HepG2 (cell line): ENCODE results near the gene NUTF2. TPM values are rescaled to one million over a fixed set of nuclear protein-coding genes. Genes with fewer than 3 reads are reported as not detected.
A peak's percentile ranks its signal among the peaks of the same experiment; 100 is the strongest.

Experiments used
- ATF5 ChIP-seq: sonication (generic); formaldehyde crosslinking; IDR thresholded peaks from 2 replicates; pipeline ENCODE4 v1.4.0; 2020; ENCODE audit warnings: mild to moderate bottlenecking, low read depth, missing genetic modification reagents
- DMAP1 ChIP-seq: IDR thresholded peaks from 2 replicates; pipeline ENCODE4 v1.6.1; 2016
- ELF1 ChIP-seq: sonication (generic); formaldehyde crosslinking; IDR thresholded peaks from 2 replicates; pipeline ENCODE4 v1.4.0; 2020; ENCODE audit warnings: missing genetic modification reagents
- FOXA3 ChIP-seq: IDR thresholded peaks from 2 replicates; pipeline ENCODE4 v1.6.1; 2016; ENCODE audit warnings: missing genetic modification reagents, missing compliant biosample characterization
- GATAD2A ChIP-seq: IDR thresholded peaks from 2 replicates; pipeline ENCODE4 v1.6.1; 2016
- GPN1 ChIP-seq: sonication (generic); formaldehyde crosslinking; IDR thresholded peaks from 2 replicates; pipeline ENCODE4 v1.5.1; 2020; ENCODE audit warnings: missing genetic modification reagents, borderline replicate concordance
- GTF3A ChIP-seq: sonication (generic); formaldehyde crosslinking; conservative IDR thresholded peaks from 2 replicates; pipeline ENCODE4 v1.4.0; 2020; ENCODE audit warnings: mild to moderate bottlenecking, missing genetic modification reagents
- IRX3 ChIP-seq: sonication (generic); formaldehyde crosslinking; IDR thresholded peaks from 2 replicates; pipeline ENCODE4 v1.8.1; 2023; ENCODE audit warnings: mild to moderate bottlenecking, low read depth, missing genetic modification reagents, borderline replicate concordance
- KLF13 ChIP-seq: sonication (generic); formaldehyde crosslinking; IDR thresholded peaks from 2 replicates; pipeline ENCODE4 v1.4.0; 2020; ENCODE audit warnings: mild to moderate bottlenecking, missing genetic modification reagents
- KLF6 ChIP-seq: IDR thresholded peaks from 2 replicates; pipeline ENCODE4 v1.8.0; 2016; ENCODE audit warnings: missing biosample characterization, missing genetic modification reagents
- NCOR1 ChIP-seq: fragments of 200-600 bp; sonication (generic); IDR thresholded peaks from 2 replicates; pipeline ENCODE4 v1.7.0; 2017; ENCODE audit warnings: antibody characterized with exemption, low read length, borderline replicate concordance
- NFATC3 ChIP-seq: sonication (generic); formaldehyde crosslinking; IDR thresholded peaks from 2 replicates; pipeline ENCODE4 v1.5.1; 2020; ENCODE audit warnings: mild to moderate bottlenecking, missing genetic modification reagents
- NR0B2 ChIP-seq: sonication (generic); formaldehyde crosslinking; IDR thresholded peaks from 2 replicates; pipeline ENCODE4 v1.4.0; 2020; ENCODE audit warnings: mild to moderate bottlenecking, missing genetic modification reagents
- PLRG1 ChIP-seq: fragments of 450-650 bp; conservative IDR thresholded peaks from 2 replicates; pipeline ENCODE4 v1.6.1; 2016
- SOX6 ChIP-seq, 2 experiments: fragments of 450-650 bp in 1 of 2; sonication (generic) in 1 of 2; formaldehyde crosslinking in 1 of 2; IDR thresholded peaks; 2 replicates each; pipeline versions ENCODE4 v1.4.0 to v1.6.1; 2017 to 2020; ENCODE audit warnings: antibody characterized with exemption in 1 of 2, mild to moderate bottlenecking in 1 of 2, missing genetic modification reagents in 1 of 2
- XRCC5 ChIP-seq: fragments of 200-400 bp; formaldehyde crosslinking; optimal IDR thresholded peaks from 2 replicates; pipeline ENCODE3; 2017; ENCODE audit warnings: mild to moderate bottlenecking, low read length
- ZBTB10 ChIP-seq: sonication (generic); formaldehyde crosslinking; IDR thresholded peaks from 2 replicates; pipeline ENCODE4 v1.4.0; 2020; ENCODE audit warnings: missing genetic modification reagents, borderline replicate concordance
- ZBTB26 ChIP-seq: IDR thresholded peaks from 2 replicates; pipeline ENCODE4 v1.6.1; 2016; ENCODE audit warnings: missing compliant biosample characterization, missing genetic modification reagents, borderline replicate concordance
- ZNF577 ChIP-seq: sonication (generic); formaldehyde crosslinking; IDR thresholded peaks from 2 replicates; pipeline ENCODE4 v1.4.0; 2020; ENCODE audit warnings: mild to moderate bottlenecking, low read depth, missing genetic modification reagents, borderline replicate concordance
- ZNF780A ChIP-seq: sonication (generic); formaldehyde crosslinking; IDR thresholded peaks from 2 replicates; pipeline ENCODE4 v1.8.0; 2022; ENCODE audit warnings: mild to moderate bottlenecking, missing genetic modification reagents, moderate library complexity
- ZSCAN29 ChIP-seq: sonication (generic); formaldehyde crosslinking; conservative IDR thresholded peaks from 2 replicates; pipeline ENCODE4 v1.4.0; 2020; ENCODE audit warnings: mild to moderate bottlenecking, missing genetic modification reagents
- polyA plus RNA-seq, 8 experiments: library from polyadenylated mRNA; depleted of rRNA in 3 of 8; stranded (reverse) in 7 of 8; unstranded in 1 of 8; fragments of >200 nt; fragmentation: Illumina TruSeq in 4 of 8; extraction: Trizol in 4 of 8; gene quantifications; 2 replicates each; pipeline versions ENCODE4 v1.2.1 to v1.2.3, GENCODE V29; 2011 to 2016; ENCODE audit warnings: low read depth in 4 of 8, missing spikeins in 1 of 8, mixed read lengths in 1 of 8; ENCODE audit not compliant: insufficient read depth in 1 of 8
- total RNA-seq, 5 experiments: library from RNA; depleted of rRNA; stranded (reverse); fragments of >200 nt; fragmentation: Illumina TruSeq; extraction: Trizol; gene quantifications; 2 replicates each; pipeline ENCODE4 v1.2.3, GENCODE V29; 2016; ENCODE audit warnings: low read depth in 1 of 5

NUTF2 gene
- total and polyA plus RNA-seq, 2 of the 13 experiments (the other 11 are each of a cell fraction or from before 2014, with no cell fraction given): 168 to 214 TPM

GRCh38 chr16:67805718-67806427 lies 40.9 kb upstream of the NUTF2 start (continued):
- TF ChIP-seq ATF5 (CRISPR knock-in tag) (no peak), GATAD2A (0 out of 2 replicates have a peak, but pooled peaks have one; percentile 4), ELF1 (CRISPR knock-in tag) (no peak), GPN1 (CRISPR knock-in tag) (no peak), KLF13 (no peak), IRX3 (CRISPR knock-in tag) (no peak), FOXA3 (CRISPR knock-in tag) (no peak), NFATC3 (CRISPR knock-in tag) (no peak), PLRG1 (no peak), DMAP1 (CRISPR knock-in tag) (no peak), ZSCAN29 (CRISPR knock-in tag) (no peak), GTF3A (CRISPR knock-in tag) (no peak), ZBTB26 (no peak), XRCC5 (no peak), ZBTB10 (CRISPR knock-in tag) (no peak), NR0B2 (CRISPR knock-in tag) (0 out of 2 replicates have a peak, but pooled peaks have one; percentile 11), SOX6 (IDR thresholded peaks at IDR 0.05) (no peak), SOX6 (CRISPR knock-in tag; IDR thresholded peaks at IDR 0.05) (no peak), KLF6 (CRISPR knock-in tag) (0 out of 2 replicates have a peak, but pooled peaks have one; percentile 4), ZNF780A (CRISPR knock-in tag) (no peak), ZNF577 (CRISPR knock-in tag) (no peak), NCOR1 (no peak)
